ENCODE data around the gene COL4A1. TPM values are rescaled to one million over a fixed set of nuclear protein-coding genes. Genes with fewer than 3 reads are reported as not detected.

Gene COL4A1
- polyA plus RNA-seq, 1 donor (not counting 4 experiments of a cell fraction or from before 2014, with no cell fraction given): 22.3 TPM

DNA sequence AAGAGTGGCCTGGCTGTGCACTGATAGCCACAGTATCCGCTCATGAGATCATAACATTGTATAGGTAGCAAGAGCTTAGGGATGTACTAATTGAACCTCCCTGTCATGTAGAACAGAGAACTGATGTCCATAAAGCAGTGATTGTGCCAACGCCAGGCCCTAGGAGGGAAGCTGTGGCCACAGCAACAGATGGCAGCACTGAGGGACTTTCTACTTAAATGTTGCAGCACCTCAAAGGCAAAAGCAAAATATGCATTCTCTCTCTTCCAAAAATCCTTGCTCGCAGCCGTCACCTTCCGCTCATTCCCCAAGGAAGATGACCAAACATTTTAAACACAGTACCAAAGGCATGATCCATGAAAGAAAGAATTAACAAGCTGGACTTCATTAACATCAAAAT, 32.3 kb downstream of the COL4A1 start:
- no peak overlapping the region for H3K9ac ChIP-seq (ENCODE audit: control insufficient read depth, extremely low read depth, insufficient read depth, low read length)
- DNase-seq (ENCODE audit: low read depth, low spot score) (no peak), FAIRE-seq (no peak)
- H3K79me2 ChIP-seq (ENCODE audit: control insufficient read depth, insufficient read depth, low read length): peaks cover 18% of the 10 kb centered on the region
- H3K4me3 ChIP-seq (ENCODE audit: control insufficient read depth in 2 of 3, extremely low read depth in 1 of 3, insufficient read depth in 2 of 3, low read depth in 1 of 3, low read length in 3 of 3): no peak overlapping the region
- H3K27ac ChIP-seq (ENCODE audit: control insufficient read depth, insufficient read depth, low read length): no peak overlapping the region
- no peaks in the 10 kb centered on the region for H3K27me3 ChIP-seq (ENCODE audit: control insufficient read depth, extremely low read depth, insufficient read depth, low read length)
- no peaks in the 10 kb centered on the region for H3K36me3 ChIP-seq (ENCODE audit: control insufficient read depth in 2 of 2, extremely low read depth in 1 of 2, insufficient read depth in 2 of 2, low read length in 2 of 2)
- dilution Hi-C loops (cut with MboI; ENCODE audit: extremely low pct_ligation_motif_present, low sequenced_read_pairs): no loop called here
- H3K4me2 ChIP-seq (ENCODE audit: control insufficient read depth, extremely low read depth, insufficient read depth, low read depth, low read length): no peak overlapping the region
- no peaks in the 10 kb centered on the region for H3K4me1 ChIP-seq (ENCODE audit: control insufficient read depth, extremely low read depth, insufficient read depth, low read length)
- H3K9me3 ChIP-seq (ENCODE audit: control insufficient read depth, low read depth, low read length): no peaks in the 10 kb centered on the region
- TF ChIP-seq EZH2 (IDR thresholded peaks at IDR 0.05; ENCODE audit: low read length): no peak
- TF ChIP-seq, protein P1, sequence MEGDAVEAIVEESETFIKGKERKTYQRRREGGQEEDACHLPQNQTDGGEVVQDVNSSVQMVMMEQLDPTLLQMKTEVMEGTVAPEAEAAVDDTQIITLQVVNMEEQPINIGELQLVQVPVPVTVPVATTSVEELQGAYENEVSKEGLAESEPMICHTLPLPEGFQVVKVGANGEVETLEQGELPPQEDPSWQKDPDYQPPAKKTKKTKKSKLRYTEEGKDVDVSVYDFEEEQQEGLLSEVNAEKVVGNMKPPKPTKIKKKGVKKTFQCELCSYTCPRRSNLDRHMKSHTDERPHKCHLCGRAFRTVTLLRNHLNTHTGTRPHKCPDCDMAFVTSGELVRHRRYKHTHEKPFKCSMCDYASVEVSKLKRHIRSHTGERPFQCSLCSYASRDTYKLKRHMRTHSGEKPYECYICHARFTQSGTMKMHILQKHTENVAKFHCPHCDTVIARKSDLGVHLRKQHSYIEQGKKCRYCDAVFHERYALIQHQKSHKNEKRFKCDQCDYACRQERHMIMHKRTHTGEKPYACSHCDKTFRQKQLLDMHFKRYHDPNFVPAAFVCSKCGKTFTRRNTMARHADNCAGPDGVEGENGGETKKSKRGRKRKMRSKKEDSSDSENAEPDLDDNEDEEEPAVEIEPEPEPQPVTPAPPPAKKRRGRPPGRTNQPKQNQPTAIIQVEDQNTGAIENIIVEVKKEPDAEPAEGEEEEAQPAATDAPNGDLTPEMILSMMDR (optimal IDR thresholded peaks at IDR 0.05 in 1 of 3, IDR thresholded peaks at IDR 0.05 in 1 of 3, conservative IDR thresholded peaks at IDR 0.05 in 1 of 3; ENCODE audit: extremely low read depth in 1 of 3, insufficient read depth in 2 of 3, low read length in 3 of 3): peak in 2 of 3 experiments; percentile 22 to 46
- H2AFZ ChIP-seq (ENCODE audit: control insufficient read depth, low read length): no peak overlapping the region
- no peaks in the 10 kb centered on the region for H3K9me1 ChIP-seq (ENCODE audit: control insufficient read depth, extremely low read depth, insufficient read depth, low read length)
- H4K20me1 ChIP-seq (ENCODE audit: control insufficient read depth, extremely low read depth, insufficient read depth, low read length): no peaks in the 10 kb centered on the region

DNA sequence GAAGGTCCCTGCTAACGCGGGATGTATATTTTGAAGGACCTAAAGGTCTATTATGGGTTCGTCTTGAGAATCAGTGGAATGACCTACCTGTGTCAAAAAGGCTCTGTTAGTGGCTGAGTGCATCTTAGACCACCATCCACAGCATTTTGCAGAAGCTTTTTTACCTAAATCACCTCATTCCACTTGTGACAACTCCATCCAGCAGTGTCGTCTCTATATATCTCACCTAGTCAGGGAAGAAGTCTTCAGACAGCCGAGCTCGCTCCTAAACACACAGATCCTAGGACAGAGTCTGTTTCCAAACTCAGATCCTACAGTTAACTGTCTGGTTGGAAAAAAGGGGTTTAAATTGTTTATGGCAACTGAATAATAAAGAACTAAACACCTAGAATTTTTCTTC, 33.7 kb downstream of the COL4A1 start:
- Histone ChIP-seq H3K9me1 (ENCODE audit: control insufficient read depth, extremely low read depth, insufficient read depth, low read length) (no peaks in the 10 kb centered on the region), H3K27ac (ENCODE audit: control insufficient read depth, insufficient read depth, low read length) (no peak overlapping the region), H3K36me3 (ENCODE audit: control insufficient read depth in 2 of 2, extremely low read depth in 1 of 2, insufficient read depth in 2 of 2, low read length in 2 of 2) (no peaks in the 10 kb centered on the region), H3K9ac (ENCODE audit: control insufficient read depth, extremely low read depth, insufficient read depth, low read length) (no peak overlapping the region), H2AFZ (ENCODE audit: control insufficient read depth, low read length) (no peak overlapping the region), H3K4me2 (ENCODE audit: control insufficient read depth, extremely low read depth, insufficient read depth, low read depth, low read length) (no peak overlapping the region), H3K9me3 (ENCODE audit: control insufficient read depth, low read depth, low read length) (no peaks in the 10 kb centered on the region), H3K4me1 (ENCODE audit: control insufficient read depth, extremely low read depth, insufficient read depth, low read length) (no peaks in the 10 kb centered on the region), H4K20me1 (ENCODE audit: control insufficient read depth, extremely low read depth, insufficient read depth, low read length) (no peaks in the 10 kb centered on the region), H3K79me2 (ENCODE audit: control insufficient read depth, insufficient read depth, low read length) (peaks cover 23% of the 10 kb centered on the region), H3K27me3 (ENCODE audit: control insufficient read depth, extremely low read depth, insufficient read depth, low read length) (no peaks in the 10 kb centered on the region), H3K4me3 (ENCODE audit: control insufficient read depth in 2 of 3, extremely low read depth in 1 of 3, insufficient read depth in 2 of 3, low read depth in 1 of 3, low read length in 3 of 3) (no peak overlapping the region)
- TF ChIP-seq EZH2 (IDR thresholded peaks at IDR 0.05; ENCODE audit: low read length): no peak
- TF ChIP-seq, protein P1 (optimal IDR thresholded peaks at IDR 0.05 in 1 of 3, IDR thresholded peaks at IDR 0.05 in 1 of 3, conservative IDR thresholded peaks at IDR 0.05 in 1 of 3; ENCODE audit: extremely low read depth in 1 of 3, insufficient read depth in 2 of 3, low read length in 3 of 3): no peak
- DNase-seq (ENCODE audit: low read depth, low spot score) (no peak), FAIRE-seq (no peak)
- dilution Hi-C loops (cut with MboI; ENCODE audit: extremely low pct_ligation_motif_present, low sequenced_read_pairs): no loop called here

All from keratinocyte (primary cell).